ENCODE data around the gene GJA3.

DNA sequence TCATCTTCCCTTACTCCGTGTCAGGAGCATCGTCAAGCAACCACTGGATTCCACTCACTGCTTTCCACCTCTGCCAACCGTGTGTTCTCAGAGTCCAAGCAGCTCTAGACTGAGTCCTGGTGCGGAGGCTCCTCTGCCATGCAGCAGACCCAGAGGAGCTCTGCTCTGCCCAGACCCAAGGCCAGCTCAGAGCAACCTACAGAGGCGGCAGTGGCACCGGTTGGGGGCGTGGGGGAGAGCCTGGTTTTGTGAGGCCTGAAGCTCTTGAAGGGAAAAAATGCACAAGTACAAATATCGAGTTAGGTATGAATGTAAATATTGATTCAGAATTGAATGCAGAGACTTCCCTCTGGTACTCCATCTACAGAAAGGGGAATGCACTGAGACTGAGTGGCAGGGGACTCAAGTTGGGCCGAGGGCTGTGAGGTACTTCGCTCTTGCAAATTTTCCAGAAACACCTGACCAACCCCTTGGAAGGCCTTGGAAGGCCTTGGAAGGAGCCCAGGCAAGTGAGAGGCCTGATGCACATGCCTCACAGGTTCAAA, 46.7 kb downstream of the GJA3 start:
- TF ChIP-seq, protein P1, sequence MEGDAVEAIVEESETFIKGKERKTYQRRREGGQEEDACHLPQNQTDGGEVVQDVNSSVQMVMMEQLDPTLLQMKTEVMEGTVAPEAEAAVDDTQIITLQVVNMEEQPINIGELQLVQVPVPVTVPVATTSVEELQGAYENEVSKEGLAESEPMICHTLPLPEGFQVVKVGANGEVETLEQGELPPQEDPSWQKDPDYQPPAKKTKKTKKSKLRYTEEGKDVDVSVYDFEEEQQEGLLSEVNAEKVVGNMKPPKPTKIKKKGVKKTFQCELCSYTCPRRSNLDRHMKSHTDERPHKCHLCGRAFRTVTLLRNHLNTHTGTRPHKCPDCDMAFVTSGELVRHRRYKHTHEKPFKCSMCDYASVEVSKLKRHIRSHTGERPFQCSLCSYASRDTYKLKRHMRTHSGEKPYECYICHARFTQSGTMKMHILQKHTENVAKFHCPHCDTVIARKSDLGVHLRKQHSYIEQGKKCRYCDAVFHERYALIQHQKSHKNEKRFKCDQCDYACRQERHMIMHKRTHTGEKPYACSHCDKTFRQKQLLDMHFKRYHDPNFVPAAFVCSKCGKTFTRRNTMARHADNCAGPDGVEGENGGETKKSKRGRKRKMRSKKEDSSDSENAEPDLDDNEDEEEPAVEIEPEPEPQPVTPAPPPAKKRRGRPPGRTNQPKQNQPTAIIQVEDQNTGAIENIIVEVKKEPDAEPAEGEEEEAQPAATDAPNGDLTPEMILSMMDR (conservative IDR thresholded peaks at IDR 0.05; ENCODE audit: low read length) = no peak
- TF ChIP-seq EZH2phosphoT487 (IDR thresholded peaks at IDR 0.05; ENCODE audit: borderline replicate concordance, low read depth, low read length) = no peak
